A549 (cell line): ENCODE results near the gene OR6K6.

Experiments used
- CHD2 ChIP-seq: fragments of 150-350 bp; IDR thresholded peaks from 2 replicates; pipeline ENCODE4 v1.6.1; 2014; ENCODE audit warnings: low read length; ENCODE audit not compliant: partially characterized antibody
- CHD4 ChIP-seq: fragments of 200-600 bp; sonication (generic); IDR thresholded peaks from 2 replicates; pipeline ENCODE4 v1.6.1; 2016; ENCODE audit warnings: antibody characterized with exemption, mild to moderate bottlenecking, borderline replicate concordance
- JUN ChIP-seq, 2 experiments: fragments of >200 bp; sonication (Bioruptor Twin); formaldehyde crosslinking; IDR thresholded peaks; 2 replicates in 1 of 2; 3 replicates in 1 of 2; pipeline ENCODE4 v1.6.1; 2016 to 2017
- JUNB ChIP-seq: fragments of >200 bp; sonication (Bioruptor Twin); formaldehyde crosslinking; IDR thresholded peaks from 2 replicates; pipeline ENCODE4 v1.6.1; 2016
- MAX ChIP-seq: IDR thresholded peaks from 2 replicates; pipeline ENCODE4 v1.6.1; 2012
- POLR2A ChIP-seq: IDR thresholded peaks from 2 replicates; pipeline ENCODE4 v1.6.1; 2012; ENCODE audit warnings: mild to moderate bottlenecking, low read length
- RCOR1 ChIP-seq: fragments of 150-350 bp; IDR thresholded peaks from 2 replicates; pipeline ENCODE4 v1.6.1; 2014; ENCODE audit warnings: antibody characterized with exemption, low read length, low read depth
- REST ChIP-seq: fragments of 200-600 bp; sonication (generic); IDR thresholded peaks from 2 replicates; pipeline ENCODE4 v1.6.1; 2016; ENCODE audit warnings: antibody characterized with exemption, mild to moderate bottlenecking, moderate library complexity
- RFX5 ChIP-seq: fragments of 450-650 bp; IDR thresholded peaks from 2 replicates; pipeline ENCODE4 v1.7.1; 2014; ENCODE audit warnings: antibody characterized with exemption, mild to moderate bottlenecking, moderate library complexity
- TF ChIP-seq, protein P1 (sequence below): fragments of >200 bp; sonication (Bioruptor Twin); formaldehyde crosslinking; IDR thresholded peaks from 3 replicates; pipeline ENCODE4 v1.5.1; 2016
- TF ChIP-seq, protein P2 (sequence below): IDR thresholded peaks from 2 replicates; pipeline ENCODE4 v1.6.1; 2012; ENCODE audit warnings: low read depth, borderline replicate concordance

DNA sequence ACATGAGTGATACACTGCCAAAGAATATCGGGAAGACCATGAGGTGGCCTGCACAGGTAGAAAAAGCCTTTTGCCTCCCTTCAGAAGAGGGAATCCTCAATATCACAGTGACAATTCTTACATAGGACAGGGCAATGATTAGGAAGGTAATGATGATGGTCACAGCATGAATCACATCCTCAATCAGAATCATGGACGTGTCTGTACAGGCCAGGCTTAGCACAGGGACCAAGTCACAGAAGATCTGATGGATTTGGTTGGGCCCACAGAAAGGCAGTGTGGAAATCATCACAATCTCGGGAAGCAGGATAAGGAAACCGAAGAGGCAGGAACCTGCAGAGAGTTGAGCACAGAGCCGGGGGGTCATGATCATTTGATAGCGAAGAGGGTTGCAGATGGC, 37.2 kb upstream of the OR6K6 start:
- no peak for TF ChIP-seq MAX
- TF ChIP-seq, protein P1, sequence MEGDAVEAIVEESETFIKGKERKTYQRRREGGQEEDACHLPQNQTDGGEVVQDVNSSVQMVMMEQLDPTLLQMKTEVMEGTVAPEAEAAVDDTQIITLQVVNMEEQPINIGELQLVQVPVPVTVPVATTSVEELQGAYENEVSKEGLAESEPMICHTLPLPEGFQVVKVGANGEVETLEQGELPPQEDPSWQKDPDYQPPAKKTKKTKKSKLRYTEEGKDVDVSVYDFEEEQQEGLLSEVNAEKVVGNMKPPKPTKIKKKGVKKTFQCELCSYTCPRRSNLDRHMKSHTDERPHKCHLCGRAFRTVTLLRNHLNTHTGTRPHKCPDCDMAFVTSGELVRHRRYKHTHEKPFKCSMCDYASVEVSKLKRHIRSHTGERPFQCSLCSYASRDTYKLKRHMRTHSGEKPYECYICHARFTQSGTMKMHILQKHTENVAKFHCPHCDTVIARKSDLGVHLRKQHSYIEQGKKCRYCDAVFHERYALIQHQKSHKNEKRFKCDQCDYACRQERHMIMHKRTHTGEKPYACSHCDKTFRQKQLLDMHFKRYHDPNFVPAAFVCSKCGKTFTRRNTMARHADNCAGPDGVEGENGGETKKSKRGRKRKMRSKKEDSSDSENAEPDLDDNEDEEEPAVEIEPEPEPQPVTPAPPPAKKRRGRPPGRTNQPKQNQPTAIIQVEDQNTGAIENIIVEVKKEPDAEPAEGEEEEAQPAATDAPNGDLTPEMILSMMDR = no peak
- no peak for TF ChIP-seq JUNB
- no peak for TF ChIP-seq RFX5
- no peak for TF ChIP-seq JUN (IDR thresholded peaks at IDR 0.05)
- no peak for TF ChIP-seq POLR2A
- TF ChIP-seq REST = no peak
- no peak for TF ChIP-seq CHD4
- TF ChIP-seq, protein P2, sequence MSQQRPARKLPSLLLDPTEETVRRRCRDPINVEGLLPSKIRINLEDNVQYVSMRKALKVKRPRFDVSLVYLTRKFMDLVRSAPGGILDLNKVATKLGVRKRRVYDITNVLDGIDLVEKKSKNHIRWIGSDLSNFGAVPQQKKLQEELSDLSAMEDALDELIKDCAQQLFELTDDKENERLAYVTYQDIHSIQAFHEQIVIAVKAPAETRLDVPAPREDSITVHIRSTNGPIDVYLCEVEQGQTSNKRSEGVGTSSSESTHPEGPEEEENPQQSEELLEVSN = no peak
- TF ChIP-seq CHD2 = no peak
- no peak for TF ChIP-seq RCOR1
